ENCODE data around the gene IFT122.

Gene IFT122

GRCh38 chr3:129441215-129441614 lies 1.2 kb downstream of the IFT122 start:
- DNase-seq (ENCODE audit: low read depth), result no peak

- DNase-seq (ENCODE audit: low read depth), result no peak
These were observed 1.8 kb downstream of the IFT122 start for GRCh38 chr3:129441782-129442181.

- no peak for DNase-seq (ENCODE audit: low read depth)
These were observed 2.5 kb downstream of the IFT122 start for GRCh38 chr3:129442486-129442885.

- DNase-seq (ENCODE audit: low read depth), result no peak
These were observed 2.9 kb downstream of the IFT122 start for GRCh38 chr3:129442947-129443346.

GRCh38 chr3:129445471-129445870 lies 5.4 kb downstream of the IFT122 start:
- no peak for DNase-seq (ENCODE audit: low read depth)

- DNase-seq (ENCODE audit: low read depth), result no peak
These were observed 6.9 kb downstream of the IFT122 start for GRCh38 chr3:129446926-129447325.

GRCh38 chr3:129448186-129448895 lies 8.3 kb downstream of the IFT122 start:
- DNase-seq (ENCODE audit: low read depth), result no peak

GRCh38 chr3:129449279-129450115 lies 9.5 kb downstream of the IFT122 start:
- DNase-seq (ENCODE audit: low read depth), result no peak

GRCh38 chr3:129453732-129454131 lies 13.7 kb downstream of the IFT122 start:
- DNase-seq (ENCODE audit: low read depth), result no peak

GRCh38 chr3:129460155-129460554 lies 20.1 kb downstream of the IFT122 start:
- no peak for DNase-seq (ENCODE audit: low read depth)

- no peak for DNase-seq (ENCODE audit: low read depth)
These were observed 20.5 kb downstream of the IFT122 start for GRCh38 chr3:129460572-129460971.

- DNase-seq (ENCODE audit: low read depth), result no peak
These were observed 21.0 kb downstream of the IFT122 start for GRCh38 chr3:129461022-129461421.

- DNase-seq (ENCODE audit: low read depth), result no peak
These were observed 21.6 kb downstream of the IFT122 start for GRCh38 chr3:129461461-129462146.

- DNase-seq (ENCODE audit: low read depth), result no peak
These were observed 22.4 kb downstream of the IFT122 start for GRCh38 chr3:129462361-129462968.

- DNase-seq (ENCODE audit: low read depth), result no peak
These were observed 23.1 kb downstream of the IFT122 start for GRCh38 chr3:129463094-129463493.

GRCh38 chr3:129463716-129464115 lies 23.7 kb downstream of the IFT122 start:
- DNase-seq (ENCODE audit: low read depth), result no peak

- no peak for DNase-seq (ENCODE audit: low read depth)
These were observed 27.9 kb downstream of the IFT122 start for GRCh38 chr3:129467932-129468331.

GRCh38 chr3:129469026-129469425 lies 29.0 kb downstream of the IFT122 start:
- no peak for DNase-seq (ENCODE audit: low read depth)

- DNase-seq (ENCODE audit: low read depth), result no peak
These were observed 30.8 kb downstream of the IFT122 start for GRCh38 chr3:129470861-129471260.

GRCh38 chr3:129473067-129473768 lies 33.2 kb downstream of the IFT122 start:
- no peak for DNase-seq (ENCODE audit: low read depth)

GRCh38 chr3:129473769-129474152 lies 33.7 kb downstream of the IFT122 start:
- no peak for DNase-seq (ENCODE audit: low read depth)

Measured in stimulated activated CD8-positive, alpha-beta memory T cell treated with anti-CD3 and anti-CD28 coated beads, Interleukin-12 subunit alpha, Interleukin-12 subunit beta, amount 100 ng/mL, for 4 hours (primary cell).